ENCODE results near the gene LMTK3.

The LMTK3 gene

GRCh38 chr19:48551437-48552302 is 40.0 kb upstream of the LMTK3 start, which contains the start of gene SULT2B1:
Gene SULT2B1 (plus strand): TSS chr19:48552172. CDS start chr19:48552253, 81 bp downstream.
- TF ChIP-seq CEBPB (IDR thresholded peaks at IDR 0.05) (no peak), EP300 (IDR thresholded peaks at IDR 0.05; ENCODE audit: borderline replicate concordance) (peak; percentile 80), EGR1 (IDR thresholded peaks at IDR 0.05) (peak; percentile 49; the same call in 1 of the 2 replicates), NFIC (IDR thresholded peaks at IDR 0.05) (peak; percentile 76), YY1 (IDR thresholded peaks at IDR 0.05; ENCODE audit: low read depth) (peak; percentile 39; the same call in 1 of the 2 replicates), REST (IDR thresholded peaks at IDR 0.05; ENCODE audit: low read depth) (no peak), TEAD4 (IDR thresholded peaks at IDR 0.05) (peak; percentile 23; the same call in 1 of the 2 replicates), CREB1 (IDR thresholded peaks at IDR 0.05; ENCODE audit: low read depth) (no peak), TCF12 (IDR thresholded peaks at IDR 0.05; ENCODE audit: low read depth) (peak; percentile 98), FOXM1 (IDR thresholded peaks at IDR 0.05; ENCODE audit: borderline replicate concordance, low read depth) (0 out of 2 replicates have a peak, but pooled peaks have one; percentile 18), RAD21 (IDR thresholded peaks at IDR 0.05; ENCODE audit: low read depth) (peak; percentile 31; the same call in 1 of the 2 replicates), ZBTB7A (IDR thresholded peaks at IDR 0.05; ENCODE audit: low read depth) (peak; percentile 71; the same call in 1 of the 2 replicates), USF1 (IDR thresholded peaks at IDR 0.05) (peak; percentile 39; the same call in 1 of the 2 replicates), TAF1 (IDR thresholded peaks at IDR 0.05; ENCODE audit: low read depth) (no peak), MAX (IDR thresholded peaks at IDR 0.05) (peak; percentile 62)

- TF ChIP-seq TCF12 (IDR thresholded peaks at IDR 0.05; ENCODE audit: low read depth): no peak
- TF ChIP-seq YY1 (IDR thresholded peaks at IDR 0.05; ENCODE audit: low read depth): no peak
- no peak for TF ChIP-seq REST (IDR thresholded peaks at IDR 0.05; ENCODE audit: low read depth)
- TF ChIP-seq TAF1 (IDR thresholded peaks at IDR 0.05; ENCODE audit: low read depth): no peak
- TF ChIP-seq EP300 (IDR thresholded peaks at IDR 0.05; ENCODE audit: borderline replicate concordance): no peak
- no peak for TF ChIP-seq EGR1 (IDR thresholded peaks at IDR 0.05)
- no peak for TF ChIP-seq FOXM1 (IDR thresholded peaks at IDR 0.05; ENCODE audit: borderline replicate concordance, low read depth)
- no peak for TF ChIP-seq CREB1 (IDR thresholded peaks at IDR 0.05; ENCODE audit: low read depth)
These were observed 37.7 kb upstream of the LMTK3 start for GRCh38 chr19:48549380-48549779.

- TF ChIP-seq REST (IDR thresholded peaks at IDR 0.05; ENCODE audit: low read depth) (no peak), FOXM1 (IDR thresholded peaks at IDR 0.05; ENCODE audit: borderline replicate concordance, low read depth) (no peak), YY1 (IDR thresholded peaks at IDR 0.05; ENCODE audit: low read depth) (no peak), ZBTB7A (IDR thresholded peaks at IDR 0.05; ENCODE audit: low read depth) (no peak), CEBPB (IDR thresholded peaks at IDR 0.05) (no peak), EP300 (IDR thresholded peaks at IDR 0.05; ENCODE audit: borderline replicate concordance) (no peak), TAF1 (IDR thresholded peaks at IDR 0.05; ENCODE audit: low read depth) (no peak), NFIC (IDR thresholded peaks at IDR 0.05) (no peak), EGR1 (IDR thresholded peaks at IDR 0.05) (no peak), CREB1 (IDR thresholded peaks at IDR 0.05; ENCODE audit: low read depth) (no peak), TCF12 (IDR thresholded peaks at IDR 0.05; ENCODE audit: low read depth) (no peak), MAX (IDR thresholded peaks at IDR 0.05) (no peak), RAD21 (IDR thresholded peaks at IDR 0.05; ENCODE audit: low read depth) (no peak), USF1 (IDR thresholded peaks at IDR 0.05) (no peak), TEAD4 (IDR thresholded peaks at IDR 0.05) (no peak)
These were observed 36.7 kb upstream of the LMTK3 start for GRCh38 chr19:48548253-48548911.
